ENCODE measurements around the gene ELFN1.

ELFN1 gene

DNA sequence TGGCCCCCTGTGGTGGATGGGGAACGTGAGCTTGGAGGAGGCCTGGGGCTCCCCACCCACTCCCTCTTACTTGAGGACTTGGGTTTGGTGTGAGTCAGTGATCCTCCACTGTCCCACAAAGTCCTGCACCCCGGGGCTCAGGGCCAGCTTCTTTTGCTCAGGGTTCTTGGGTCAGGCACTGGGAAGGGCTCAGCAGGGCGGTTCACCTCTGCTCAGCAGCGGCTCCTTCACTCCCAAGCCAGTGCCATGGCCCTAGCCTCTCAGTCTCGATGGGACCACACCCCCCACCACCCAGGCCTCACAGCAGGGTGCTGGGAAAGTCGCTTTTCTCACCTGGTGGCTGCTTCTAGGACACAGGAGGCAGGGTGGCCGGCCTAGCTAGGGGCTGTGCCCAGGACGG lies 59.1 kb downstream of the ELFN1 start:
- DNase-seq (ENCODE audit: low read depth), result no peak
- no peak overlapping the region for H3K4me3 ChIP-seq (ENCODE audit: low read length)
- no peaks in the 10 kb centered on the region for H3K36me3 ChIP-seq (ENCODE audit: control insufficient read depth, insufficient read depth, low read length, severe bottlenecking)

DNA sequence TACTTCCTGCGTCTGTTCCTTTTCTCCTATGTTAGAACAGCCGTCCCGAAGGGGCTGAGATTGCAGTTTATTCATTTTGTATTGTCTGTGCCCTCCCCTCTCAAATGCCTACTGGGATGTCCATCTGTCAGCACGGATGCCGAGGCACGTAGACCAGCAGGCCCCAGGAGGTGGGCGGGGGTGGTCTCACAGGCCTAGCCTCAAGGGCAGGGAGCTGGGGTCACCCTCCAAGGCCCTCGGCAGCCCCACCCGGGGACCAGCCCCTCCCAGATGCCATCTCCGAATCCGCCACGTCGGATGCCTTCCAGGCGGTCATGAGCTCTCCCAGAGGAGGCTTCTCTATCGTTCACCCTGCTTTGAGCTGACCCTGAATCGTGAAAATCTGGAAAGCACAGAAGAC lies 59.7 kb downstream of the ELFN1 start:
- no peaks in the 10 kb centered on the region for H3K36me3 ChIP-seq (ENCODE audit: control insufficient read depth, insufficient read depth, low read length, severe bottlenecking)

More for the DNA sequence above, 59.1 kb downstream of the ELFN1 start:
- Histone ChIP-seq H3K4me1 (ENCODE audit: control insufficient read depth, insufficient read depth, low read length) (peaks cover 12% of the 10 kb centered on the region), H3K9me3 (ENCODE audit: control insufficient read depth, low read length) (peaks cover 30% of the 10 kb centered on the region), H3K27me3 (replicated peaks; ENCODE audit: control insufficient read depth, insufficient read depth, low read length) (peaks cover 41% of the 10 kb centered on the region), H3K9ac (ENCODE audit: low read length) (no peak overlapping the region)

DNA sequence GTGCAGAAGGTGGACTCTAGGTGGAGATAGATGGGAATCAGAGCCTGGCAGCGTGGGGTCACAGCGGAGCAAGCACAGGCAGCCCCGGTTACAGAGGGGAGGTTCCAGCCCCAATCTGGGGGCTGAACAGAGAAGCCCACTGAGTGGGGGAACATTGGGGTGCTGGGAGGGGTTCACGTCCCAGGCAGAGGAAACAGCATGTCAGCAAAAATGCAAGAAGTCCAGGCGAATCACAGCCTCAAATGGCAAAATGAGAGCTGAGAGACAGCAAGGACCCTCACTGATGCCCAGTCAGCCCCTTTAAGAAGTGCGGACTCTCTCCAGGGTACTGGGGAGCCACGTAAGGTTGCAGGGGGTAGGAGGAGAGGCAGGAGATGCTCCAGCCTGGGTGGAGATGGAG lies 62.0 kb downstream of the ELFN1 start:
- Histone ChIP-seq H3K4me1 (ENCODE audit: control insufficient read depth, insufficient read depth, low read length) (no peaks in the 10 kb centered on the region), H3K9ac (ENCODE audit: low read length) (no peak overlapping the region), H3K4me3 (ENCODE audit: low read length) (no peak overlapping the region), H3K9me3 (ENCODE audit: control insufficient read depth, low read length) (peaks cover 30% of the 10 kb centered on the region), H3K36me3 (ENCODE audit: control insufficient read depth, insufficient read depth, low read length, severe bottlenecking) (no peaks in the 10 kb centered on the region), H3K27me3 (replicated peaks; ENCODE audit: control insufficient read depth, insufficient read depth, low read length) (peaks cover 34% of the 10 kb centered on the region)
- DNase-seq (ENCODE audit: low read depth), result no peak

More for the DNA sequence above, 59.7 kb downstream of the ELFN1 start:
- H3K4me1 ChIP-seq (ENCODE audit: control insufficient read depth, insufficient read depth, low read length), result peaks cover 11% of the 10 kb centered on the region
- H3K9ac ChIP-seq (ENCODE audit: low read length), result no peak overlapping the region
- H3K27me3 ChIP-seq (replicated peaks; ENCODE audit: control insufficient read depth, insufficient read depth, low read length), result peaks cover 41% of the 10 kb centered on the region
- no peak for DNase-seq (ENCODE audit: low read depth)
- peaks cover 30% of the 10 kb centered on the region for H3K9me3 ChIP-seq (ENCODE audit: control insufficient read depth, low read length)
- H3K4me3 ChIP-seq (ENCODE audit: low read length), result no peak overlapping the region

DNA sequence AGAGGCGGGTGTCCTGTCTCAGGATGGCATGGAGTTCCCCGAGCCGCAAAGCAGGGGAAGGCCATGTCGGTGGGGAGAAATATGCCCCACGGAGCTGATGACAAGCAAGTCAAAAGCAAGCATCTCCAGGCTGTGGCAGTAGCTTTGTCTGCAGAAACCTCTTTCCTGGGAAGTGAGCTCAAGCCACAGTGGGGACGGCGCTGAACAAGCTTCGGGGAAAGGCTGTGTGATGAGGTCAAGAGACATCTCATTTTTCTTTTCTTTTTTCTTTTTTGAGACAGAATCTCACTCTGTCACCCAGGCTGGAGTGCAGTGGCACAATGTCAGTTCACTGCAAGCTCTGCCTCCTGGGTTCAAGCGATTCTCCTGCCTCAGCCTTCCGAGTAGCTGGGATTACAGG lies 62.6 kb downstream of the ELFN1 start:
- Histone ChIP-seq H3K9ac (ENCODE audit: low read length) (no peak overlapping the region), H3K36me3 (ENCODE audit: control insufficient read depth, insufficient read depth, low read length, severe bottlenecking) (no peaks in the 10 kb centered on the region), H3K9me3 (ENCODE audit: control insufficient read depth, low read length) (peaks cover 30% of the 10 kb centered on the region), H3K4me3 (ENCODE audit: low read length) (no peak overlapping the region), H3K27me3 (replicated peaks; ENCODE audit: control insufficient read depth, insufficient read depth, low read length) (peaks cover 33% of the 10 kb centered on the region), H3K4me1 (ENCODE audit: control insufficient read depth, insufficient read depth, low read length) (no peaks in the 10 kb centered on the region)
- DNase-seq (ENCODE audit: low read depth), result no peak

DNA sequence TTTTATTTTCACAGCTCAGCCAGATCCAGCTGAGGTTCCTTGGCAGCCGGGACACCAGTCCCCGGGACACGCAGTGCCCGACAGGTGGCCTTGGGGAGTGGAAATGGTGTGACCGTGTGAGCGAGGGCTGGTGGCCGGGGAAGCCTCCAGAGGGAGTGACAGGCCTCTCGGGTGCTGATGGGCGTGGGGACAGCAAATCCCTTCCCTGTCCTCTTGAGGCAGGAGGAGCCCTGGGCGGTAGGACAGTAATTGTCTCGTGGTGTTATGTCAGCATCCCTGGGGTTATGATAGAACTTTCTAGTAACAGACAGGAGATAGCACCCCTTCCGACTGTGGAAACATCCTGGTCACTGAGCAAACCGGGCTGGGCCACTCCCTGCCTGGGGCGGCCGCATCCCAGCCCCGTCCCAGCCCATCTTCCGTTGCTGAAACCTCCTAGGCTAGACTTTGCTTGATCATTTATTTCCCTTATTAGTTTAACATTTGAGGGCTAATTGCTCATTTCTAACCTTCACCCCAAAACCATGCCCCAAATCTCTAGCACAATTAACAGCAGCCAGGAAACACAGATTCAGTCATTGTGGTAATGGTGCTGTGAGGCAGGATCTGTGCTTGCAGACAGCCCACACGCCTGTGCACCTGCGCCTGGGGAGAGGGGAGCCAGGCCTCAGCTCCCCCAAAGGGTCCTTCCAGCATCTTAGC lies 63.3 kb downstream of the ELFN1 start:
- H3K36me3 ChIP-seq (ENCODE audit: control insufficient read depth, insufficient read depth, low read length, severe bottlenecking), result no peaks in the 10 kb centered on the region
- peaks cover 29% of the 10 kb centered on the region for H3K9me3 ChIP-seq (ENCODE audit: control insufficient read depth, low read length)
- peaks cover 36% of the 10 kb centered on the region for H3K27me3 ChIP-seq (replicated peaks; ENCODE audit: control insufficient read depth, insufficient read depth, low read length)
- no peak overlapping the region for H3K9ac ChIP-seq (ENCODE audit: low read length)
- H3K4me3 ChIP-seq (ENCODE audit: low read length), result no peak overlapping the region
- no peak for DNase-seq (ENCODE audit: low read depth)
- H3K4me1 ChIP-seq (ENCODE audit: control insufficient read depth, insufficient read depth, low read length), result no peaks in the 10 kb centered on the region

DNA sequence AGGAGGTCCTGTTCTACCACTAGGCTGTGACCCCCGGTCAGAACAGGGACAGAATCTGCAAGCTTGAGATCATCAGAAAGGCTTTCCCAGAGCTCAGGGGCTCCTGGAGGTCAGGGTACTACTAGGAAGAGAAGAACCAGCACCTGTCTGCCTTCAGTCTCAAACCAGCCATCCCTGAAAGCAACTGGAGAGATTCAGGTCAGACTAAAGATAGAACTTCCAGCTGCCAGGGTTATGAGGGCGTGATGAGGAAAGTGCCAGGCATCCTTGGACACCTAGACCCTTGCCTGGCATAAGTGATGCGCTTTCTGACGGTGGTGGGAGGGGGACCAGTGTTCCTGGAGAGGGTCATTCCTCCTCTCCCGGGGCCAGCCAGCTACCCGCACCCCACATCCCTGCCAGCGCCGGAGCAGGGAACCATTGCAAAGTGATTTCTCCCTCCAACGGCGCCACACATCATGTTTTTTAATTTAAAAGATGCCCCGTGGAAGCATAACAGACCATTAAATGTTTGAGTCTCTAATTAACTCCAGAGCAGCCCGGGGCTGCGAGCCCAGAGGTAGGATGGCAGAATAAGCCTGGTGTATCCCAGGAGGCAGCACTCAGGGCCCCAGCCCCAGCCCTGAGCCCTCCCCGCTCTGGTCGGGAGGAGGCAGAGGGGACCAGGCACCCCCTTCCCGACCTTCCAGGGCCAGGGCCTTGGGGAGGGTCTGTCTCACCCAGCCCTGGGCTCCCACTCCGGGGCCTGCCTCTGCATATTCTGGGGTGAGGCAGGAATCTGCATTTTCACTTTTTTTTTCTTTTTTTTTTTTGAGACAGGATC lies 64.0 kb downstream of the ELFN1 start:
- DNase-seq (ENCODE audit: low read depth), result no peak
- Histone ChIP-seq H3K9ac (ENCODE audit: low read length) (no peak overlapping the region), H3K36me3 (ENCODE audit: control insufficient read depth, insufficient read depth, low read length, severe bottlenecking) (no peaks in the 10 kb centered on the region), H3K27me3 (replicated peaks; ENCODE audit: control insufficient read depth, insufficient read depth, low read length) (peaks cover 37% of the 10 kb centered on the region), H3K4me3 (ENCODE audit: low read length) (no peak overlapping the region), H3K9me3 (ENCODE audit: control insufficient read depth, low read length) (peaks cover 23% of the 10 kb centered on the region), H3K4me1 (ENCODE audit: control insufficient read depth, insufficient read depth, low read length) (no peaks in the 10 kb centered on the region)

DNA sequence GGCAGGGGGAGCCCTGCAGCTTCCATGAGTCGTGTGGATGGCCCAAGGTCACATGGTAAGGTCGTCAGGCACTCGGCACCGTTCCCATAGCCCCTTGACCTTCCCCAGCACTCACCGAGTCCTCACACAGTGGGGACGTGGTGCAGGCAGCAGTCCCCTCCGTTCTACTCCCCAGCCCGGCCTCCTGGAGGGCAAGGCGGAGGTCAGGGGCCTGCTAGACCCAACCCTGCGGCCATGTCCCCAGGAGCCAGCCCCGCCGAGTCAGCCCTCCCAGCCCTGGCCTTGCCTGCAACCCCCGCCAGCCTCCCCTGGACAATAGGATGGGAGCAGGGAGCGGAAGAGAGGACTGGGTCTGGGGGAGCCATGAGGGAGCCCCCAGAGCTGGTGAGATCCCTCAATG lies 65.2 kb downstream of the ELFN1 start:
- H3K4me1 ChIP-seq (ENCODE audit: control insufficient read depth, insufficient read depth, low read length), result no peaks in the 10 kb centered on the region
- DNase-seq (ENCODE audit: low read depth), result no peak
- no peak overlapping the region for H3K4me3 ChIP-seq (ENCODE audit: low read length)
- H3K36me3 ChIP-seq (ENCODE audit: control insufficient read depth, insufficient read depth, low read length, severe bottlenecking), result no peaks in the 10 kb centered on the region
- H3K27me3 ChIP-seq (replicated peaks; ENCODE audit: control insufficient read depth, insufficient read depth, low read length), result peaks cover 40% of the 10 kb centered on the region
- peaks cover 11% of the 10 kb centered on the region for H3K9me3 ChIP-seq (ENCODE audit: control insufficient read depth, low read length)
- H3K9ac ChIP-seq (ENCODE audit: low read length), result no peak overlapping the region

DNA sequence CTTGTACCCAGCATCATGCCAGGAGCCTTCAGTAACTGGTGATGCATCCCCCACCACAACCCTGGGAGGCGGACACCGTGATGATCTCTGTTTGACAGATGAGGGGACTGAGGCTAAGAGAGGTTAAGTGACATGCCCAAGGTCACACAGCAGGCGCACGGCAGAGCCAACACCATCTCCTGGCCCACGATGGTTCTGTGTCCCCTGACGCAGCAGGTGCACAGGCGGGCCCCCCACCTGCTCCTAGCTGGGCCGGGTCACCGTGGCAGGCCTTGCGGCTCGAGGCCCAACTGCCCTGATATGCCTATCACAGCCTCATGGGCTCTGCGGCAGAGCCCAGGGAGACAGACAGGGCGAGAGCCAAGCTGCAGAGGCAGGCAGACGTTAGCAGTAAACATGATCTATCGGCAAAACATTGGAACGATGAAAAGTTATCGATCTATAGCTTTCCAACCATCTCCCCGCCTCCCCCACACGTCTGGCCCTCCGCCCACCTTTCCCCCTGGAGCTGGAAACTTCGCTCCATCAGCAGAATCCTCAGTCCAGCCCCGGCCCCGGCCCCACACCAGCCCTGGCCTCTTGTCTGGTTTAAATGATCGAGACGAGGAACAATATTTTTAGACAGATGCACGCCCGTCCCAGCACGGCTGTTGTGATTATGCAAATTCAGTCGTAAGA lies 65.9 kb downstream of the ELFN1 start:
- no peak overlapping the region for H3K4me3 ChIP-seq (ENCODE audit: low read length)
- DNase-seq (ENCODE audit: low read depth), result no peak
- H3K27me3 ChIP-seq (replicated peaks; ENCODE audit: control insufficient read depth, insufficient read depth, low read length), result peaks cover 40% of the 10 kb centered on the region
- H3K9ac ChIP-seq (ENCODE audit: low read length), result no peak overlapping the region
- peaks cover 4% of the 10 kb centered on the region for H3K9me3 ChIP-seq (ENCODE audit: control insufficient read depth, low read length)
- no peaks in the 10 kb centered on the region for H3K36me3 ChIP-seq (ENCODE audit: control insufficient read depth, insufficient read depth, low read length, severe bottlenecking)
- H3K4me1 ChIP-seq (ENCODE audit: control insufficient read depth, insufficient read depth, low read length), result no peaks in the 10 kb centered on the region

DNA sequence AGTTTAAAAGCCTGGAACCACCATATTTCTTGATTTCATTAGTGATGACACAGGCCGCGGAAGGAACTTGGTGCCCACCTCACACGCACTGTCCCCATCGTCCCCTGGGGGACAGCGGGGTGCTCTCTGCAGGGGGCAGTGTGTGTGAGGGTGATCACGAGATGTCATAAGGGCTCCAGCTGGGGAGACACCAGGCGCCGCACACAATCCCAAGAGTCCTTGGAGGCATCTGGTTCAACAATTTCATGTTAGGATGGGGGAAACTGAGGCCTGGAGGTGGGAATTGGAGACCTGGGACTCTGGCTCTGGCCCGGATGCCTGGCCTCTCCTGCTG lies 66.4 kb downstream of the ELFN1 start:
- no peaks in the 10 kb centered on the region for H3K36me3 ChIP-seq (ENCODE audit: control insufficient read depth, insufficient read depth, low read length, severe bottlenecking)
- H3K27me3 ChIP-seq (replicated peaks; ENCODE audit: control insufficient read depth, insufficient read depth, low read length), result peaks cover 44% of the 10 kb centered on the region
- no peaks in the 10 kb centered on the region for H3K9me3 ChIP-seq (ENCODE audit: control insufficient read depth, low read length)
- H3K4me1 ChIP-seq (ENCODE audit: control insufficient read depth, insufficient read depth, low read length), result no peaks in the 10 kb centered on the region
- no peak overlapping the region for H3K9ac ChIP-seq (ENCODE audit: low read length)
- no peak for DNase-seq (ENCODE audit: low read depth)
- H3K4me3 ChIP-seq (ENCODE audit: low read length), result no peak overlapping the region

DNA sequence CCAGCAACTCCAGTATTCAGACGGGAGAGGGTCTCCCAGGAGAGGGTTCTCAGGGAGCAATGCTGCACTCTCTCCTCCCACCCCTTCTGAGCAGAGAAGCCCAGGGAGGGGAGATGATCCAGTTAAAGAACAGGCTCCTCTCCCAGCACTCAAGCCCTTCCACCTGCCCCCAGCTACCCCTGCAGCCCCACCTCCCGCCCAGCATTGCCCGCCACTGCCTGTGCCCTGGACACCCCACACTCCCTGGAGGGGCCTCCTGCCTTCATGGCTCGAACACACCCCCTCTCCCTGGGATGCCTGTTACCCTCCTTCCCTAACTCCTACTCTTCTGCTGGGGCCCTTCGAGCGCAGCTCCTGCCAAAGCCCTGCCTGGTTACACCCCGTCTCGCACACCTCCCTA lies 66.8 kb downstream of the ELFN1 start:
- Histone ChIP-seq H3K27me3 (replicated peaks; ENCODE audit: control insufficient read depth, insufficient read depth, low read length) (peaks cover 47% of the 10 kb centered on the region), H3K9me3 (ENCODE audit: control insufficient read depth, low read length) (no peaks in the 10 kb centered on the region), H3K4me3 (ENCODE audit: low read length) (no peak overlapping the region), H3K36me3 (ENCODE audit: control insufficient read depth, insufficient read depth, low read length, severe bottlenecking) (no peaks in the 10 kb centered on the region), H3K4me1 (ENCODE audit: control insufficient read depth, insufficient read depth, low read length) (no peaks in the 10 kb centered on the region), H3K9ac (ENCODE audit: low read length) (no peak overlapping the region)
- no peak for DNase-seq (ENCODE audit: low read depth)

DNA sequence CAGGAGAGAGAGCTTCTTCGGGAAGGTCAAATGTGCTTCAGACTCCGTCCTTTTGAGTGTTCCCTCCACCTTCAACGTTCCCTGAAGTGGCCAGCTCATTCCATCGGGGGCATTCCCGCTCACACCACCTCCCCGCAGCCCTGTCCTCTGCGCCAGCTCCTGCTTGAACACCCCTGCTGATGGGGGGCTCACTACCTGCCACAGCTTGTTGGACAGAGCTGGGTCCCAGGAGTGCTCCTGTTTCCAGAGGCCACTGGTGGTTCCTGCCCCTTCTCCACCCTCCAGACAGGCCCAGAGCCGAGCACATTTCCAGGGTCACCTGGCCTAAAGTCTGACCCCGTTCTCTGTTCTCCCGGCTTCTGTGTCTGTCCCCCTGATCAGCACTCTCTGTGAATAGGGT lies 67.4 kb downstream of the ELFN1 start:
- Histone ChIP-seq H3K9ac (ENCODE audit: low read length) (no peak overlapping the region), H3K9me3 (ENCODE audit: control insufficient read depth, low read length) (no peaks in the 10 kb centered on the region), H3K27me3 (replicated peaks; ENCODE audit: control insufficient read depth, insufficient read depth, low read length) (peaks cover 49% of the 10 kb centered on the region), H3K4me1 (ENCODE audit: control insufficient read depth, insufficient read depth, low read length) (no peaks in the 10 kb centered on the region), H3K36me3 (ENCODE audit: control insufficient read depth, insufficient read depth, low read length, severe bottlenecking) (no peaks in the 10 kb centered on the region), H3K4me3 (ENCODE audit: low read length) (no peak overlapping the region)
- DNase-seq (ENCODE audit: low read depth), result no peak
